GM21390 (cell line): ENCODE data around the gene EP400.

Source experiments
- ATAC-seq: cut with Tn5 transposase; IDR thresholded peaks from one replicate; pipeline ENCODE4 v1.9.1; 2021; ENCODE audit not compliant: unreplicated experiment

The EP400 gene, protein sequence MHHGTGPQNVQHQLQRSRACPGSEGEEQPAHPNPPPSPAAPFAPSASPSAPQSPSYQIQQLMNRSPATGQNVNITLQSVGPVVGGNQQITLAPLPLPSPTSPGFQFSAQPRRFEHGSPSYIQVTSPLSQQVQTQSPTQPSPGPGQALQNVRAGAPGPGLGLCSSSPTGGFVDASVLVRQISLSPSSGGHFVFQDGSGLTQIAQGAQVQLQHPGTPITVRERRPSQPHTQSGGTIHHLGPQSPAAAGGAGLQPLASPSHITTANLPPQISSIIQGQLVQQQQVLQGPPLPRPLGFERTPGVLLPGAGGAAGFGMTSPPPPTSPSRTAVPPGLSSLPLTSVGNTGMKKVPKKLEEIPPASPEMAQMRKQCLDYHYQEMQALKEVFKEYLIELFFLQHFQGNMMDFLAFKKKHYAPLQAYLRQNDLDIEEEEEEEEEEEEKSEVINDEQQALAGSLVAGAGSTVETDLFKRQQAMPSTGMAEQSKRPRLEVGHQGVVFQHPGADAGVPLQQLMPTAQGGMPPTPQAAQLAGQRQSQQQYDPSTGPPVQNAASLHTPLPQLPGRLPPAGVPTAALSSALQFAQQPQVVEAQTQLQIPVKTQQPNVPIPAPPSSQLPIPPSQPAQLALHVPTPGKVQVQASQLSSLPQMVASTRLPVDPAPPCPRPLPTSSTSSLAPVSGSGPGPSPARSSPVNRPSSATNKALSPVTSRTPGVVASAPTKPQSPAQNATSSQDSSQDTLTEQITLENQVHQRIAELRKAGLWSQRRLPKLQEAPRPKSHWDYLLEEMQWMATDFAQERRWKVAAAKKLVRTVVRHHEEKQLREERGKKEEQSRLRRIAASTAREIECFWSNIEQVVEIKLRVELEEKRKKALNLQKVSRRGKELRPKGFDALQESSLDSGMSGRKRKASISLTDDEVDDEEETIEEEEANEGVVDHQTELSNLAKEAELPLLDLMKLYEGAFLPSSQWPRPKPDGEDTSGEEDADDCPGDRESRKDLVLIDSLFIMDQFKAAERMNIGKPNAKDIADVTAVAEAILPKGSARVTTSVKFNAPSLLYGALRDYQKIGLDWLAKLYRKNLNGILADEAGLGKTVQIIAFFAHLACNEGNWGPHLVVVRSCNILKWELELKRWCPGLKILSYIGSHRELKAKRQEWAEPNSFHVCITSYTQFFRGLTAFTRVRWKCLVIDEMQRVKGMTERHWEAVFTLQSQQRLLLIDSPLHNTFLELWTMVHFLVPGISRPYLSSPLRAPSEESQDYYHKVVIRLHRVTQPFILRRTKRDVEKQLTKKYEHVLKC (N-terminal part only)

DNA sequence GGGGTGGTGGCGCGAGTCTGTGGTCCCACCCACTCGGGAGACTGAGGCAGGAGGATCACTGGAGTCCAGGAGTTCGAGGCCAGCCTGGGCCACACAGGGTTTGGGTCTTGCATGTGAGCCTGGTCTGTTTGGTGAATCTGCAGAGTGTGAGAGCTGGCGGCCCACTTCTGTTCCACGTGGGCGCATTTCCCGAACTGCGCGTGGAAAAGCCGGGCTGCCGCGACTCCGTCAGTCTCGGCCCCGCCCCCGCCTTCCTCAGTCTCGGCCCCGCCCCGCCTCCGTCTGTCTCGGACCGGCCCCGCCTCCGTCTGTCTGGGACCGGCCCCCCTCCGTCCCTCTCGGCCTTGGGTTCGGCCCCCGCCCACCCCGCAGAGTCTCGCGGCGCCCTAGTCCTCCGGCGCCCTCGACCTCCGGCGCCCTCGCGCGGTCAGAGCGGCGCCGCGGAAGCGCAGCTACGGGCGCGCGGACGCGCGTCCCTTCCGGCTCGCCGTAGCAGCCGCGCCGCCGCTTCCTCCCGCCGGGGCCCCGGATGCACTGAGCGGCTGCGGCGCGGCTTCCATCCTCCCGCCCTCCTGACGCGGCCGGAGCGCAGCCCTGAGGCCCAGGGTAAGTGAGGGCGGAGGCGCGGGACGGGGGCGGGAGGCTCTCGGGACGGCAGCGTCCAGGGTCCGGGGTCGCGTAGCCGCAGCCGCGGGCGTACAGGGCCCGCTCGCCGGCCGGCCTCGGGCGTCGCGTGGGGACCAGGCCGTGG, at the start of gene EP400:
Gene EP400 (plus strand): TSS at position 512 of the 751 bp plus-strand sequence. CDS start 10,678 bp downstream, outside the sequence.
- ATAC-seq: peak; percentile 82

DNA sequence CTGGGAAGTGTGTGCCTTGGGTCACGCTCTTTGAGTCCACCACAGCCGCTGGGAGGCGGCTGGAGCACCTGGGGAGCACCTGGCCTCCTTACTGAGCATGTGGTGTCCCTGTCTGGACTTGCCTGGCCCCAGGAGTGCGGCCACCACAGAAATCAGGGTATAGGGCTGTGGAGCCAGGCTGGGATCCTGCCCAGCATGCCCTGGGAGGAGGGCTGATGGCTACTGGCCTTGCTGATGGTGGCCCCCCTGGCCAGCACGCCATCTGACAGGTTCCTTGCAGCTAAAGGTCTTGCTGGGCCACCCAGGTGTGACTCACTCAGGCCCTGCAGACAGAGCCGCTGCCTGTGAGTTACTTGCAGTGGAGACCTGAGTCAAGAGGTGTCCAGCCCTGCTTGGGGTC, 49.3 kb upstream of the EP400 start:
- no peak for ATAC-seq

DNA sequence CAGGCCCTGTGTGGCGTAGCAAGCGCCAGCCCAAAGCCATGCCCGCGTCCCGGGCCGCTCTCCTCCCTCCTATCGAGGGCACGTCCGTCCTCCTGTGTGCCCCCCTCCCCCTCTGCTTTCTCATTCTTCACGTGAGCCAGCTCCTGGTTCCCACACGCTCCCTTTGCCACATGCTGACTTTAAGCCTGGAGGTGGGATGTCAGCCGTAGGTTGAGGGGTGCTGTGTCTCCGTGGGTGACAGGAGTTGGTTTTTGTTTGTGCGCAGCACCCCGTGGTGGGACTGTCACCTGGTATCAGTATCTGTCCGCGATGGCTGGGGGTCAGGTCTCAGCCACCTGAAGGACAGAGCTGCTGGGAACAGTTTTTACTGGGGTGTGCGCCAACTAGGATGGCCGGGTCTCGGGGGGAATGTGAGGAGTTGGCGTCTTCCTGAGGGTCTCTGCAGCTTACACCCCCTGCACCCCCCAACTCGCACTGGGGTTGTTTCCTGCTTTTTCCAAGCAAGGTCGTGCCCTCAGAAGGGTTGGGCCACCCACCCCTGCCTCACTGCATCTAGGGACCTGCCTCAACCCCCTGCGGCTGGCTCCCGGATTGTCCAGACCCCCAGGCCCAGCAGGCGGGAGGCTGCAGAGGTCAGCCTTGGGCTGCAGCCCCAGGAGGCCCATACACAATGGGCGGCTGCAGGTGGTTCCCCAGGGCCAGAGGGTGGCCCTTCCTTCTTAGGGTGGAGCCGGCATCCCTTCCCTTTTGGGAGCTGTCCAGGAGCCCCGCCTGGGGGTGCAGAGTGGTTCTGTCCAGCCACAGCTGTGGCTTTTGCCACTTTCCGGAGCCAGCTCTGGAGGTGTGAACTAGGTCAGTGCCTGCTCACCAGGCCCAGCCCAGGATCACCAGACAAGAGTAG, 48.1 kb upstream of the EP400 start:
- ATAC-seq: no peak

DNA sequence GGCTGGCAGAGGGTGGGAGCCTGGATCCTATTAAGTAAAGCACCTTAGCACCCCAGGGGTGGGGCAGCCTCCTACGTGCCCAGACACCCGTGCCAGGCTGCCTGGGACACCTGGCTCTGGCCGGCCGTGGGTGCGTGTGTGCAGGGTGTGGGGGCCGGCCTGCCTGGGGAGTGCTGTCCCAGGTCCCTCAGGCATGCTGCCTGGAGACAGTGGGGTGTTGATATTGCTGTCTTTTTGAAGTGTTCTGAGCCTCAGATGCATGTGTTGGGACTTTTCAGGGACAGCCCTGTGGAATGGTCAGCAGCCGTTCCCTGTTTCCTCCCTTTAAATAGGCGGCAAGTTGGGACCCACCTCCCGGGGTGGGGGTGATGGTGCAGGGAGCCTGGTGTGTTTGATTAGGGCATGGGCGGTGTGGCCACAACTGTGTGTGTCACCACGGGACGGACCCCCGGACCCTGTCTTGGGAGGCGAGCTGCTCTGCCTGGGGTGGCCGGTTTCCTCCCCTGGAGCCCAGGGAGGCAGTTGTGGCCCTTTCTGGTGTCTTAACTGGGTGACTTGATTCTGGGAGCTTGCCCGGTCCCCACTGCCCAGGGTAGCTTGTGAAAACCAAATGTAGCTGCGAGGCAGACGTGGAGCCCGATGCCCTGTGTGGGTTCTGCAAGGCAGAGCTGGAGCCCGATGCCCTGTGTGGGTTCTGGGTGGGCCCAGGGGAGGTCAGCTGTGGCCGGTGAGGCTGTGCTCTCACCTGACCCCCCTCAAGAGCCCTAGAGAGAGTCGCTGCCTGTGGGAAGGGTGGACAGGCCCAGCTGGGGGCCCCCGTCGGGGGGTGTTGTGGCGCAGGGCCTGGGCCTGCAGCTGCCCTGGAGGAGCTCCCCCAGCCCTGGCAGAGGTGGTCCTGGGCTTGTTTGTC, 47.2 kb upstream of the EP400 start:
- ATAC-seq: no peak

DNA sequence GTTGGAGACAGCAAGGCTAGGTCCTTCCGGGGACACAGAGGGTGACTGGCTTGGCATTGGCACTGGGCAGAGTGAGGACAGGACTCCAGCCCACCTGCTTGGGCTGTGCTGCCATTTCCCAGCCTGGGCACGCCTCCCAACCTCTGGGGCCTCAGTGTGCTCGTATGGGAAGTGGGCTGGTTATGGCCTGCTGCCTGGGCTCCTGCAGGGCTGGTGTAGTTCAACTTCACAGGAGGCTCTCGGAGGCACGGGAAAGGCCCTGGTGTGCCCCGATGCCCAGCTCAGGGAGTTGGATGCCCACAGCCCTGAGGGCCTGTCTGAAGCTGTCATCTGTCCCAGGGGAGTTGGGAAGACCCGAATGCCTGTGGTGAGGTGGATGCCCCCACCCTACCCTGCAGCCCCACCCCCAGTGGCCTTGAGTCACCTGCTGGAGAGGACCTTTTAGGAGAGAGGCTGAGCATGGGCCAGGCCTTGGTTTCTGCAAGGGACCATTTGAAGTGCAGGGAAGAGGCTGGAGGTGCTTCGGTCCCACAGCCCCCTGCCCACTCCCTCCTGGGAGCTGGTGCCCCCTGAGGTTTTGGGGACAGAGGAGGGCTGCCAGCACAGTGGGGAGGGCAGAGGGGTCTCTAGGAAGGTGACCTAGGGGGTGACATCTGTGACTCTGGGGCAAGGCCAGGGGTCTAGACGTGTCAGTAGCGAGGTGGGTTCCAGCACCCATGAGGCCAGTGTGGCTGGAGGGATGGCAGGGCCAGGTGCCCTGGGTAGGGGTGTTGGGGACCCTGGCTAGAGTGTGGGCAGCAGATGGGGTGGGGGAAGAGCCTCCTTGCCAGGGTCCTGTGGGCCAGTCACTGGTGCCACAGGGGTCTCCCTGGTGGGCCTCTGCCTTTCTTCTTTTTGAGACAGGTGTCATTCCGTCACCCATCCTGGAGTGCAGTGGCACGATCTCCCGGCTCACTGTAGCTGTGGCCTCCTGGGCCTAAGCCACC, 46.2 kb upstream of the EP400 start:
- no peak for ATAC-seq

DNA sequence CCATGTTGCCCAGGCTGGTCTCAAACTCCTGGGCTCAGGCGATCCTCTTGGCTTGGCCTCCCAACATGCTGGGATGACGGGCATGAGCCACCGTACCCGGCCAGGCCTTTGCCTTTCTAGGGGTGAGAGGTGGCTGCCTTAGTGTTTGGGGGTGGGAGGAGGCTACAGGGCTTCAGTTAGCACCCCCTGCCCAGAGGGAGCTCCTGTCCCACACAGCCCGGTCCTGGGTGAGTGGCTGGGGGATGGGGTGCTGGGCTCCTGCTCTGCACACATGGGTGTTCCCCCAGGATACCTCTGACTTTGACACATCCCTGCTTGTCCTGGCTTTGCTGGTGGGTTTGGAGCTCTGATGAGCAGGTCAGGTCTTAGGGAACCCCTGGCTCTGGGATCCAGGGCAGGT, 45.4 kb upstream of the EP400 start:
- no peak for ATAC-seq

DNA sequence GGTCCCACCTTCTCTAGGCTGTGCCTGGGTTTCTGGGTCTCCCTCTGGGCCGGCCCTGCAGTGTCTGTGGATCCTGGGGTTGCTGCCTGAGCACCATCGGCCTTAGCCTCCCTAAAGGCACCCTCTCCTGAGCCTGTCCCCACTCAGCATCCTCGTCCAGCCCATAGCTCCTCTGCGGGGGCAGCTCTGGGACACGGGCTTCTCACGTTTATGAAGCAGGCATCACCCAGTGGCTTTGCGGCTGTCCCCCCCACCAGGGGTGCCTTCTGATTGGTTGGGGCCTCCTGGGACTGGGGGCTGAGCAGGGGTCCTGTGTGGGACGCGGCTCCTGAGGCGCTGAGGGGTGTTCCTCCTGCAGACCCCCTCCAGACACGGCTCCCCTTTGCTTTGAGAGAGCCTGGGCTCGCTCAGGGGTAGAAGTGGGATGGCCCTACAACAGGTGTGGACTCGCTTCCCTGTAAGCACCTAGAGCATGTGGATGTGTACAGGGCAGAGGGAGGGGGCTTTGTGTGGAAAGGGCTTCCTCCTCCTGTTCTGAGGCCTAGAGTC, 44.6 kb upstream of the EP400 start:
- ATAC-seq: no peak

DNA sequence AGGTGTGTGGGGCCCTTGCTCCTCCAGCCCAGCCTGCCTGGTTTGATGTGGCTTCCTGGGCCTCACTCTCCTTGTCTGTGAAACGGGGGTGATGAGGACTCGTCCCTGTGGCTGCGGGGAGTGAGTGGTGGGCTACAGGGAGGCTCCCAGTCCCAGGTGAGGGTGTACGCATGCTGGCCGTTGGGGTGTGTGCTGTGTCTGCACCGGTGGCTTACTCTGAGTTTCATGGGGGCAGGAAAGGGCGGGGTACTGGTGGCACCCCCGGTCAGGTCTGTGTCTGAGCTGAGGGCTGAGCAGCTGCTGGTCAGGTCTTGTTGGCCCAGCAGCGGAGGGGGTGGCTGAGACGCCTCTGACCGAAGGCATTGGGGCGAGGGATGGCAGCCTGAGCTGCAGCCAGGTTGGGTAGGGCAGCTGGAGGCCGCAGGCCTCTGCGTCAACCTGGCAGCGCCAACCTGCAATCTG, 44.1 kb upstream of the EP400 start:
- no peak for ATAC-seq

DNA sequence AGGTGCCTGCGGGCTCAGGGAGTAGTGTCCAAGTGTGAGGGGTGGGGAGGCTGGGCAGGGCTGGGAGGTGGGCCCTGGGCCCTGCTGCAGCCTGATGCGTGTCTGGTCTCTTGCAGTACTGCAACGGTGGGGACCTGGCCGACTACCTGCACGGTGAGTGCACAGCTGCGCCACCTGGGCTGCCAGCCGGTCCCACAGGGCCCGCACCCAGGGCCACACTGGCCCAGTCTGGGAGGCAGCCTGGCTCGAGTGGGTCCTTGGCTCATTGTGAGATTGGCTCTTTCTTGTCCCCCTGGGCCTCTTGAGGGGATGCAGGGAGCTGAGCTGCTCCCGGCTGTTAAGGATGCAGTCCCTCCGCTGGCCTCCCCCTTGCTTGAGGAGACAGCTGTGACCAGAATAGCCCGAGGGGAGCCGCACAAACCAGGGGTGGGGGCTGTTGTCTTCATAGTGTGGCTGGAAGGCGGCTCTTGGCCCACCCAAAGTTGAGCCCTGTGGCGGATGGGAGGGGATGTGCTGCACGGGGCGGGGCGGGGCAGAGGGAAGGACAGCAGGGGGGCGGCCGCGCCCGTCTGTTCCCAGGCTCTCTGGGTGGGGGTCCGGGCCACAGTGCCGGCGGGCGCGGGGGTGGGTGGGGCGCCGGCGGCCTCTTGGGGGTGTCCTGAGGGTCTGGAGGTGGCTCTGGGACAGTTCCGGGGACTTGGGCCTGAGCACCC, 42.2 kb upstream of the EP400 start:
- no peak for ATAC-seq

DNA sequence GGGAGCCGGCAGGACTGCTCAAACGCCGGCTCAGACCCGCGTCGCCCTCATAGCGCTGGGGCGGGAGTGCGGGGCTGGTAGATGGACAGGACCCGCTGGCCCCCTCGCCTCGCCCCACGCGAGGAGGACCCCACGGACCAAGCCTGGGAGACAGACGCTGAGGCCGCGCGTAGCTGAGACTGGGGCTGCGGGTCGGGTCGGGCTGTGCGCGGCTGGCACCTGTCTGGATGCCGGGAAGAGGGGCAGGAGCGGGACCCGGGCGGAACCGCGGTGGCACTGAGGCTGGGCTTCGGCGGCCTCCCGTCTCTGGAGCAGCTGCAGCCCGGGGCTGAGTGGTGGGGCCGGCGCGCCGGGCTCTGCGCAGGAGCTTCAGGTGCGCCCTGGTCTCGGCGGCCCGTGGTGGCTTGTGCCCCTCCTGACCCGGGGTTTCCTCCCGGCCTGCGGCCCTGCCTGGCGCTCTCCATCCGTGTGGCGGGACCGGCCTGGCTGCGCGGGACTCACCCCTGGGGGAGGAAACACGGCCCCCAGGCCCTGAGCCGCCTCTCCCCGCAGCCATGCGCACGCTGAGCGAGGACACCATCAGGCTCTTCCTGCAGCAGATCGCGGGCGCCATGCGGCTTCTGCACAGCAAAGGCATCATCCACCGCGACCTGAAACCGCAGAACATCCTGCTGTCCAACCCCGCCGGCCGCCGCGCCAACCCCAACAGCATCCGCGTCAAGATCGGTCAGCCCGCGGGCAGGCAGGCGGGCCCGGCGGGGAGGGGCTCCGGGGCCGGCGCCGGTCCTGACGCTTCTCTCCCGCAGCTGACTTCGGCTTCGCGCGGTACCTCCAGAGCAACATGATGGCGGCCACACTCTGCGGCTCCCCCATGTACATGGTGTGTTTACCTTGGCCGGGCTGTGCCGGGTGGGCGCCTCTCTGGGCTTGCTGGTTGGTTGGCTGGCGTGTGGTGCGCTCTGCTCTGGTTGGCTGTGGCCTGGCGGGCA, 41.4 kb upstream of the EP400 start:
- ATAC-seq: no peak

DNA sequence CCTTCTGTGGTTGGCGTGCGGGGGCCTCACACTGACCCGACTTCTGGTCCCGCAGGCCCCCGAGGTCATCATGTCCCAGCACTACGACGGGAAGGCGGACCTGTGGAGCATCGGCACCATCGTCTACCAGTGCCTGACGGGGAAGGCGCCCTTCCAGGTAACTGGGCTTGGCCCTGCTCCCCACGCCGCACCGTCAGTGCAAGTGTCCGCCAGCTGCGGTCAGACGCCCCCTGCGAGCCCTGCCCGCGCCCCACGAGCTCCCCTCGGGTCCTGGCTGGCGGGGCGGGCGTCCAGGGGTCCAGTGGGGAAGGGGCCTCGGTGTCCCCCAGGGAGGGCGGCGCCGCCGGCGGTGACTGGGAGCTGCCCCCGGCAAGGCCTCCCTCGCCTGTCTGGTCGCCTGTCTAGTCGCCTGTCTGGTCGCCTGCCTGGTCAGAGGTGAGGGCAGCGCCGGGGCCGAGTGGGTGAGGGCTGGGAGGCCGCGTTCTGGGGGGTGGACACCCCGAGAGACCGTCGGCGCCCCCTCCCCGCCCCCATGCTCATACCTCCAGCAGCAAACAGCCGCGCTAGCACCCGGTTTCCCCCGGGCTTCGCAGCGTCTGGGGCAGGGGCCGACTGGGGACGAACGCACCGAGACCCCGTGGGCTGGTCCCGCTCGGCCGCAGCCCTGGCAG, 40.5 kb upstream of the EP400 start:
- ATAC-seq: no peak

DNA sequence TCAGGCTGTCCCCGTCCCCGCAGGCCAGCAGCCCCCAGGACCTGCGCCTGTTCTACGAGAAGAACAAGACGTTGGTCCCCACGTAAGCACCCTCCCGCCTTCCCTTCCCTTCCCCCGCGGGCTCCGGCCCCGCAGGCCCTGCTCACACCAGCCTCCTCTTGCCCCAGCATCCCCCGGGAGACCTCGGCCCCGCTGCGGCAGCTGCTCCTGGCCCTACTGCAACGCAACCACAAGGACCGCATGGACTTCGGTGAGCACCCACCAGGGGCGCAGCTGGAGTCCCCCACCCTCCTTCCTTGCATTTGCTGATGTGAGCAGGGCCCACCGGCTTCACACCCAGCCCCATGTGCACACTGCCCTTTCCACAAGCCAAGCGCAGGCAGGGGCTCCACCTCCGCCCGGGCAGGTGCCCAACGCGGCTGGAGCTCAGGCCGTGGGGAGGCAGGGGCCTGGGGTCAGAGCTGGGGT, 40.0 kb upstream of the EP400 start:
- ATAC-seq: no peak

DNA sequence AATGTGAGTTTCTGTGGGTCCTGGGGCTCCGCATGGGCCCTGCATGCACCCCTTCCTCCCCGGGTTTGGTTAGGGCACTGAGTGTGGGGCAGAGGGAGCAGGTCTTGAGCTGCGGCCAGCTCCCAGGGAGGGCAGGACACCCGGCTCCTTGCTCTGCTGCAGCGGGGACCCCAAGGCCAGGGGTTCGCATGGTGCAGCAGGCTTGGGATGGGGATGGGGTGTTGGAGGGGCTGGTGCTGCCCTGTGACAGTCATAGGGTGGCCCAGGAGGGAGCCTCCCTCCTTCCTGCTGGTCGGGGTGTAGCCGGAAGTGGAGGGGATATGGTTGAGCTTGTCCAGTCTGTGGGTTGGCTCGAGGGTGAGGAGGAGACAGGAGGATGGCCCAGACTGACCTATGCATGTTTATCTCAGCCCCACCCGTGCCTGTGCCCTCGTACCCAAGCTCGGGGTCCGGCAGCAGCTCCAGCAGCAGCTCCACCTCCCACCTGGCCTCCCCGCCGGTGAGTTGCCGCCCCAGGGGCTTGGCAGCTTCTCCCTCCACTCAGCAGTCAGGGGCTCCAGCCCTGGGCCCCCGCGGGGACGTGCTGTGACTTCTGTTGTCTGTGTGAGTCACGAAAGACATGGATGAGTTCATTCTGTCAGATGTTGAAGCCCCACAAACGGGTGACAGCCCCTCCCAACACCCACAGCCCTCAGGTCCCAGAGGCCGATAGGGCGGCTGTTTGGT, 39.3 kb upstream of the EP400 start:
- ATAC-seq: no peak
